Measurements from ENCODE around the gene GDPD3. TPM values are rescaled to one million over a fixed set of nuclear protein-coding genes. Genes with fewer than 3 reads are reported as not detected.

The GDPD3 gene
- total RNA-seq, 4 donors from 2014 or later = 0.66 to 3.7 (median 2.2) TPM

- Histone ChIP-seq H3K27me3 (no peaks in the 10 kb centered on the region), H3K27ac (replicated peaks in 1 of 4) (peak overlapping the region; percentile 98 to 100 (median 99)), H3K9me3 (no peaks in the 10 kb centered on the region), H3K36me3 (peaks cover 45 to 53% (median 51%) of the 10 kb centered on the region in 4 donors), H3K4me3 (peak overlapping the region; percentile 75 to 99 (median 92)), H3K4me1 (peaks cover 51 to 77% (median 73%) of the 10 kb centered on the region in 4 donors)
- TF ChIP-seq POLR2A (IDR thresholded peaks at IDR 0.05; ENCODE audit: low read depth) = no peak
- TF ChIP-seq CTCF (IDR thresholded peaks at IDR 0.05) = no peak
- TF ChIP-seq POLR2AphosphoS5 (IDR thresholded peaks at IDR 0.05) = no peak
- no peak for TF ChIP-seq EP300 (IDR thresholded peaks at IDR 0.05)
- DNase-seq (ENCODE audit: extremely low spot score) = no peak
- WGBS = 43% methylated on average over 8 of the region's 21 CpGs
- intact Hi-C loops (cut with DNase I) = no loop called here
These were observed 46.4 kb downstream of the GDPD3 start for GRCh38 chr16:30066761-30067583.

- no peak for TF ChIP-seq POLR2A (IDR thresholded peaks at IDR 0.05; ENCODE audit: low read depth)
- no peak for TF ChIP-seq EP300 (IDR thresholded peaks at IDR 0.05)
- no peak for TF ChIP-seq POLR2AphosphoS5 (IDR thresholded peaks at IDR 0.05)
- no peak for TF ChIP-seq CTCF (IDR thresholded peaks at IDR 0.05)
- Histone ChIP-seq H3K9me3 (no peaks in the 10 kb centered on the region), H3K27me3 (no peaks in the 10 kb centered on the region), H3K27ac (replicated peaks in 1 of 4) (peak overlapping the region; percentile 98 to 100 (median 99)), H3K36me3 (peaks cover 37 to 45% (median 43%) of the 10 kb centered on the region in 4 donors), H3K4me1 (peaks cover 52 to 72% (median 70%) of the 10 kb centered on the region in 4 donors), H3K4me3 (peak overlapping the region; percentile 75 to 99 (median 92))
- DNase-seq (ENCODE audit: extremely low spot score) = no peak
- intact Hi-C loops (cut with DNase I) = no loop called here
- WGBS = under 1% methylated on average over 27 of the region's 44 CpGs
These were observed 47.2 kb downstream of the GDPD3 start for GRCh38 chr16:30065943-30066760.

GRCh38 chr16:30065102-30065942, 48.0 kb downstream of the GDPD3 start, which contains the start of gene ALDOA:
TSS of gene ALDOA (plus strand) at chr16:30065760. CDS start at chr16:30066898, 1,138 bp downstream.
- Histone ChIP-seq H3K4me3 (peak within 1 kb of the TSS; percentile 75 to 99 (median 92)), H3K27me3 (no peaks in the 10 kb centered on the region), H3K27ac (replicated peaks in 1 of 4) (peak within 1 kb of the TSS; percentile 98 to 100 (median 99)), H3K9me3 (no peaks in the 10 kb centered on the region), H3K36me3 (peaks cover 28 to 37% (median 34%) of the 10 kb centered on the region in 4 donors), H3K4me1 (peaks cover 52 to 72% (median 70%) of the 10 kb centered on the region in 4 donors)
- intact Hi-C loops (cut with DNase I) = no loop called here
- WGBS = under 1% methylated on average over 22 of the region's 99 CpGs
- peak; percentile 99 for DNase-seq (ENCODE audit: extremely low spot score)
- no peak for TF ChIP-seq CTCF (IDR thresholded peaks at IDR 0.05)
- TF ChIP-seq POLR2A (IDR thresholded peaks at IDR 0.05; ENCODE audit: low read depth) = peak; percentile 98
- peak; percentile 94 to 99 for TF ChIP-seq POLR2AphosphoS5 (IDR thresholded peaks at IDR 0.05)
- TF ChIP-seq EP300 (IDR thresholded peaks at IDR 0.05) = no peak

GRCh38 chr16:30064729-30065101, 48.6 kb downstream of the GDPD3 start:
- H3K27ac ChIP-seq (replicated peaks in 1 of 4) = peak overlapping the region; percentile 98 to 100 (median 99)
- peak overlapping the region; percentile 75 to 99 (median 92) for H3K4me3 ChIP-seq
- no peaks in the 10 kb centered on the region for H3K27me3 ChIP-seq
- H3K36me3 ChIP-seq = peaks cover 23 to 31% (median 28%) of the 10 kb centered on the region in 4 donors
- peaks cover 46 to 72% (median 69%) of the 10 kb centered on the region in 4 donors for H3K4me1 ChIP-seq
- DNase-seq (ENCODE audit: extremely low spot score) = no peak
- 0% methylated on average over 7 of the region's 25 CpGs for WGBS
- intact Hi-C loops (cut with DNase I) = no loop called here
- H3K9me3 ChIP-seq = no peaks in the 10 kb centered on the region
- TF ChIP-seq POLR2A (IDR thresholded peaks at IDR 0.05; ENCODE audit: low read depth) (no peak), POLR2AphosphoS5 (IDR thresholded peaks at IDR 0.05) (peak in 1 of 2 donors; percentile 2)

Measured in esophagus muscularis mucosa (tissue), 4 donors.